H1 (cell line): ENCODE measurements around the gene PPIP5K1. TPM values are rescaled to one million over a fixed set of nuclear protein-coding genes. Genes with fewer than 3 reads are reported as not detected.

Experiments used
- CTCF ChIA-PET: fragments of 300-600 bp; sonication (Branson Sonifier 250); formaldehyde crosslinking; loops from one replicate; lab custom pipeline; 2021; ENCODE audit not compliant: partially characterized antibody; lab: Charles Lee
- POLR2A ChIA-PET: fragments of 300-600 bp; sonication (Branson Sonifier 250); formaldehyde crosslinking; loops from one replicate; lab custom pipeline; 2021; ENCODE audit warnings: inconsistent platforms; ENCODE audit not compliant: partially characterized antibody; lab: Charles Lee
- DNase-seq, 2 experiments: peaks; one replicate each; pipeline versions ENCODE4 v3.0.0 to v3.0.0-alpha.2; 2010 to 2022; ENCODE audit warnings: low spot score in 2 of 2, low read depth in 1 of 2, mixed read lengths in 1 of 2
- FAIRE-seq: peaks from 2 replicates; lab custom pipeline; 2011; peaks lifted over from hg19 to GRCh38; lab: Jason Lieb, UNC
- H2AFZ ChIP-seq: 2 replicates; pipeline ENCODE4 v1.8.1; 2012; ENCODE audit warnings: low read length, inconsistent platforms
- H2AK5ac ChIP-seq: 2 replicates; pipeline ENCODE4 v1.6.1; 2013; ENCODE audit warnings: low read depth, low read length
- H2BK120ac ChIP-seq: replicated peaks from 2 replicates; pipeline ENCODE3; 2013; ENCODE audit warnings: low read depth, low read length, inconsistent platforms
- H2BK12ac ChIP-seq: 2 replicates; pipeline ENCODE4 v1.6.1; 2013; ENCODE audit warnings: low read depth, low read length
- H2BK15ac ChIP-seq: 2 replicates; pipeline ENCODE4 v1.6.1; 2013; ENCODE audit warnings: low read length
- H2BK20ac ChIP-seq: 2 replicates; pipeline ENCODE4 v1.6.1; 2013; ENCODE audit warnings: low read length
- H2BK5ac ChIP-seq: 2 replicates; pipeline ENCODE4 v1.6.1; 2013; ENCODE audit warnings: low read depth, low read length
- H3K14ac ChIP-seq: 2 replicates; pipeline ENCODE4 v1.6.1; 2013; ENCODE audit warnings: inconsistent platforms; ENCODE audit not compliant: insufficient read length
- H3K18ac ChIP-seq: 2 replicates; pipeline ENCODE4 v1.6.1; 2013; ENCODE audit warnings: low read length; ENCODE audit errors: extremely low read depth
- H3K23ac ChIP-seq: 2 replicates; pipeline ENCODE4 v1.6.1; 2013; ENCODE audit warnings: inconsistent platforms; ENCODE audit not compliant: insufficient read length
- H3K23me2 ChIP-seq: 2 replicates; pipeline ENCODE4 v1.6.1; 2013; ENCODE audit warnings: low read depth, low read length
- H3K27ac ChIP-seq: 2 replicates; pipeline ENCODE4 v1.6.1; 2011; ENCODE audit warnings: low read depth, low read length, inconsistent platforms
- H3K27me3 ChIP-seq, 4 experiments: replicated peaks in 1 of 4; 1 replicate in 1 of 4; 2 replicates in 3 of 4; pipeline versions ENCODE4 v1.6.1 to v1.8.1; 2011 to 2013; ENCODE audit warnings: low read length in 3 of 4, mild to moderate bottlenecking in 3 of 4, inconsistent platforms in 2 of 4, mixed read lengths in 2 of 4, moderate library complexity in 1 of 4; ENCODE audit not compliant: control insufficient read depth in 3 of 4, insufficient read depth in 3 of 4; ENCODE audit errors: extremely low read depth in 1 of 4
- H3K36me3 ChIP-seq, 4 experiments: 2 replicates each; pipeline versions ENCODE4 v1.6.1 to v1.8.1; 2011 to 2013; ENCODE audit warnings: mild to moderate bottlenecking in 4 of 4, low read length in 3 of 4, moderate library complexity in 2 of 4, control low read depth in 1 of 4, inconsistent platforms in 1 of 4; ENCODE audit not compliant: insufficient read depth in 4 of 4, control insufficient read depth in 2 of 4
- H3K4ac ChIP-seq: replicated peaks from 2 replicates; pipeline ENCODE3; 2013; ENCODE audit warnings: low read length, low read depth, mixed read lengths, inconsistent platforms; ENCODE audit not compliant: insufficient read length
- H3K4me1 ChIP-seq, 4 experiments: replicated peaks in 1 of 4; 1 replicate in 1 of 4; 2 replicates in 3 of 4; pipeline versions ENCODE4 v1.6.1 to v1.8.1; 2011 to 2013; ENCODE audit warnings: low read length in 3 of 4, inconsistent platforms in 2 of 4, mixed read lengths in 1 of 4; ENCODE audit not compliant: insufficient read depth in 4 of 4, control insufficient read depth in 3 of 4
- H3K4me2 ChIP-seq, 2 experiments: 2 replicates each; pipeline versions ENCODE4 v1.6.1 to v1.8.1; 2011 to 2013; ENCODE audit warnings: low read depth in 2 of 2, low read length in 2 of 2, control low read depth in 1 of 2, inconsistent platforms in 1 of 2, mild to moderate bottlenecking in 1 of 2; ENCODE audit not compliant: insufficient read depth in 1 of 2
- H3K4me3 ChIP-seq, 4 experiments: fragments of 200-600, 300-600 bp in 1 of 4; sonication (generic), shearing (Covaris generic), sonication (Bioruptor Twin) in 1 of 4; 2 replicates each; pipeline versions ENCODE4 v1.5.1 to v1.8.1; 2011 to 2016; ENCODE audit warnings: low read length in 4 of 4, low read depth in 3 of 4, control low read depth in 2 of 4, inconsistent platforms in 2 of 4, mild to moderate bottlenecking in 2 of 4, mixed read lengths in 1 of 4, moderate library complexity in 1 of 4; ENCODE audit not compliant: insufficient read depth in 2 of 4; ENCODE audit errors: extremely low read depth in 1 of 4
- H3K56ac ChIP-seq: replicated peaks from 2 replicates; pipeline ENCODE3; 2013; ENCODE audit warnings: low read depth, mild to moderate bottlenecking, mixed read lengths, low read length, inconsistent platforms; ENCODE audit not compliant: insufficient read length
- H3K79me1 ChIP-seq: 2 replicates; pipeline ENCODE4 v1.6.1; 2013; ENCODE audit warnings: low read depth, low read length, control low read depth
- H3K79me2 ChIP-seq, 2 experiments: 2 replicates each; pipeline versions ENCODE4 v1.6.1 to v1.8.1; 2012 to 2013; ENCODE audit warnings: low read length in 2 of 2, mild to moderate bottlenecking in 2 of 2, inconsistent platforms in 1 of 2; ENCODE audit not compliant: insufficient read depth in 2 of 2, control insufficient read depth in 1 of 2
- H3K9ac ChIP-seq, 4 experiments: replicated peaks in 1 of 4; 1 replicate in 1 of 4; 2 replicates in 3 of 4; pipeline versions ENCODE4 v1.6.1 to v1.8.1; 2011 to 2013; ENCODE audit warnings: low read depth in 3 of 4, low read length in 3 of 4, control low read depth in 2 of 4, mild to moderate bottlenecking in 2 of 4, moderate library complexity in 2 of 4, inconsistent platforms in 1 of 4; ENCODE audit errors: extremely low read depth in 1 of 4
- H3K9me3 ChIP-seq, 2 experiments: 2 replicates each; pipeline versions ENCODE4 v1.6.1 to v1.8.1; 2012 to 2013; ENCODE audit warnings: mild to moderate bottlenecking in 2 of 2, moderate library complexity in 2 of 2, control low read depth in 1 of 2, inconsistent platforms in 1 of 2, low read depth in 1 of 2, low read length in 1 of 2, mixed read lengths in 1 of 2; ENCODE audit not compliant: insufficient read depth in 2 of 2
- H4K20me1 ChIP-seq, 2 experiments: replicated peaks in 1 of 2; 2 replicates each; pipeline versions ENCODE3 to v1.8.1; 2011 to 2013; ENCODE audit warnings: inconsistent platforms in 2 of 2, low read length in 2 of 2, mild to moderate bottlenecking in 1 of 2; ENCODE audit not compliant: insufficient read depth in 2 of 2, control insufficient read depth in 1 of 2
- H4K5ac ChIP-seq: 2 replicates; pipeline ENCODE4 v1.6.1; 2013; ENCODE audit warnings: low read length, low read depth, mixed read lengths, inconsistent platforms; ENCODE audit not compliant: insufficient read length
- H4K8ac ChIP-seq: 2 replicates; pipeline ENCODE4 v1.8.0; 2013; ENCODE audit warnings: mild to moderate bottlenecking, moderate library complexity, low read length, inconsistent platforms; ENCODE audit not compliant: insufficient read depth; ENCODE audit errors: extremely low read depth
- H4K91ac ChIP-seq: replicated peaks from 2 replicates; pipeline ENCODE3; 2013; ENCODE audit warnings: low read length, mixed read lengths, inconsistent platforms; ENCODE audit not compliant: insufficient read length
- ATF2 ChIP-seq: IDR thresholded peaks from 2 replicates; pipeline ENCODE4 v1.6.1; 2012; ENCODE audit warnings: low read length, inconsistent platforms
- BRCA1 ChIP-seq: IDR thresholded peaks from 2 replicates; pipeline ENCODE4 v1.6.1; 2012; ENCODE audit warnings: low read depth, low read length, improper control_type of control experiment
- CHD1 ChIP-seq: IDR thresholded peaks from 2 replicates; pipeline ENCODE4 v1.6.1; 2012; ENCODE audit warnings: low read depth, low read length, improper control_type of control experiment
- EP300 ChIP-seq, 2 experiments: IDR thresholded peaks; 1 replicate in 1 of 2; 2 replicates in 1 of 2; pipeline ENCODE4 v1.6.1; 2011 to 2012; ENCODE audit warnings: low read depth in 2 of 2, low read length in 2 of 2, mild to moderate bottlenecking in 2 of 2, borderline replicate concordance in 1 of 2, inconsistent platforms in 1 of 2, moderate library complexity in 1 of 2
- NANOG ChIP-seq: IDR thresholded peaks from 2 replicates; pipeline ENCODE4 v1.6.1; 2011; ENCODE audit warnings: low read length, low read depth, mild to moderate bottlenecking, inconsistent platforms; ENCODE audit not compliant: insufficient read depth, poor library complexity, severe bottlenecking
- POLR2A ChIP-seq, 2 experiments: IDR thresholded peaks; 1 replicate in 1 of 2; 2 replicates in 1 of 2; pipeline ENCODE4 v1.6.1; 2011; ENCODE audit warnings: low read depth in 2 of 2, low read length in 2 of 2, mild to moderate bottlenecking in 2 of 2; ENCODE audit errors: control extremely low read depth in 1 of 2
- SAP30 ChIP-seq: fragments of 300-600 bp; sonication (generic); IDR thresholded peaks from 2 replicates; pipeline ENCODE4 v1.7.1; 2012; ENCODE audit warnings: low read length, moderate library complexity, mild to moderate bottlenecking, inconsistent platforms; ENCODE audit not compliant: insufficient read depth, insufficient replicate concordance
- SIN3A ChIP-seq, 2 experiments: IDR thresholded peaks in 1 of 2; conservative IDR thresholded peaks in 1 of 2; 2 replicates each; pipeline ENCODE4 v1.6.1; 2011 to 2012; ENCODE audit warnings: low read length in 2 of 2, improper control_type of control experiment in 1 of 2, low read depth in 1 of 2, mild to moderate bottlenecking in 1 of 2
- WGBS, 2 experiments: shearing (Covaris generic) in 1 of 2; methylation state at CpG; one replicate each; pipeline versions ENCODE4 v1.1.6 to v1.1.7; 2013 to 2015; ENCODE audit warnings: low lambda C conversion rate in 2 of 2, mixed read lengths in 2 of 2, inconsistent platforms in 1 of 2, low coverage in 1 of 2, missing lambda C conversion rate in 1 of 2; ENCODE audit not compliant: insufficient replicate concordance in 2 of 2, insufficient coverage in 1 of 2, insufficient read length in 1 of 2; ENCODE audit errors: extremely low coverage in 1 of 2, missing lambda C conversion rate in 1 of 2; 5-methylcytosine and 5-hydroxymethylcytosine counted together
- polyA plus RNA-seq, 7 experiments: library from polyadenylated mRNA; depleted of rRNA in 3 of 7; stranded (reverse) in 5 of 7; unstranded in 2 of 7; fragments of >200 nt in 5 of 7; fragments of 200-250 nt in 2 of 7; gene quantifications; 1 replicate in 5 of 7; 2 replicates in 1 of 7; 4 replicates in 1 of 7; pipeline versions ENCODE4 v1.2.1 to v1.2.3, GENCODE V29; 2011 to 2013; ENCODE audit warnings: missing spikeins in 2 of 7, mixed read lengths in 2 of 7
- total RNA-seq: library from RNA; stranded (reverse); fragmentation: NEBNext Ultra II Directional; extraction: Animal tissue kit (Norgen Biotek cat#: 25700); gene quantifications from 2 replicates; pipeline ENCODE4 v1.2.1, GENCODE V29; 2021

PPIP5K1 gene
- total and polyA plus RNA-seq, 2 of the 8 experiments (the other 6 are each of a cell fraction or from before 2014, with no cell fraction given), result 18.8 to 22.7 TPM

- DNase-seq (no peak), FAIRE-seq (no peak)
- H4K8ac ChIP-seq, result no peak overlapping the region
- H3K79me2 ChIP-seq, result no peaks in the 10 kb centered on the region
- H3K56ac ChIP-seq, result no peak overlapping the region
- H4K20me1 ChIP-seq, result no peaks in the 10 kb centered on the region
- H3K36me3 ChIP-seq, result no peaks in the 10 kb centered on the region
- H3K9me3 ChIP-seq, result no peaks in the 10 kb centered on the region
- no peaks in the 10 kb centered on the region for H3K79me1 ChIP-seq
- no peak overlapping the region for H4K5ac ChIP-seq
- H2BK12ac ChIP-seq, result no peak overlapping the region
- no peak overlapping the region for H3K4me2 ChIP-seq
- H2AK5ac ChIP-seq, result no peak overlapping the region; the same call in 1 of the 2 replicates
- H3K23ac ChIP-seq, result no peak overlapping the region
- 89% methylated on average over 10 of the region's 15 CpGs; no CpG with 5 or more reads in 1 of the 2 experiments for WGBS, 2 experiments
- no peak overlapping the region for H3K14ac ChIP-seq
- no peak overlapping the region for H3K18ac ChIP-seq
- H3K4me1 ChIP-seq, result peaks cover 0 to 12% (median 2%) of the 10 kb centered on the region in 4 experiments; a peak in 4 of 7 replicates
- H2BK15ac ChIP-seq, result no peak overlapping the region
- no peak for TF ChIP-seq SAP30
- no peak for TF ChIP-seq NANOG
- TF ChIP-seq BRCA1, result no peak
- TF ChIP-seq POLR2A (IDR thresholded peaks at IDR 0.05; ENCODE audit: control extremely low read depth in 1 of 2, low read depth in 2 of 2, low read length in 2 of 2), result no peak
- TF ChIP-seq ATF2, result no peak
- TF ChIP-seq SIN3A (conservative IDR thresholded peaks at IDR 0.05 in 1 of 2, IDR thresholded peaks at IDR 0.05 in 1 of 2; ENCODE audit: low read depth in 1 of 2, low read length in 2 of 2), result no peak
- no peak for TF ChIP-seq EP300 (IDR thresholded peaks at IDR 0.05; ENCODE audit: borderline replicate concordance in 1 of 2, low read depth in 2 of 2, low read length in 2 of 2)
- TF ChIP-seq CHD1, result no peak
- TF ChIP-seq, all 59 proteins: peak for 0
- H3K4me3 ChIP-seq, result no peak overlapping the region
- no peak overlapping the region for H2BK5ac ChIP-seq
- POLR2A ChIA-PET, result interaction anchor here (2.8 to 3.1 kb wide), 2 partner anchors 14 to 18 kb away, joined by 8 to 14 read pairs; no protein-coding TSS in a partner anchor
- H3K9ac ChIP-seq, result no peak overlapping the region
- H4K91ac ChIP-seq, result no peak overlapping the region
- no peaks in the 10 kb centered on the region; the same call in 1 of the 2 replicates for H3K23me2 ChIP-seq
- no peak overlapping the region for H3K4ac ChIP-seq
- CTCF ChIA-PET, result interaction anchor here (1.1 to 3.9 kb wide), 3 partner anchors 11 to 18 kb away, joined by 4 to 34 read pairs (median 10); partner anchors contain the start of gene MAP1A
- H3K27ac ChIP-seq, result no peak overlapping the region
- H2BK20ac ChIP-seq, result no peak overlapping the region
- H3K27me3 ChIP-seq, result no peaks in the 10 kb centered on the region; a peak in 1 of 7 replicates
- H2BK120ac ChIP-seq, result no peak overlapping the region
- no peak overlapping the region for H2AFZ ChIP-seq
Observed at GRCh38 chr15:43529141-43529540, 60.9 kb downstream of the PPIP5K1 start.
